Psoas muscle (tissue), 8 donors: Measurements from ENCODE around the gene AQP2. TPM values are rescaled to one million over a fixed set of nuclear protein-coding genes. Genes with fewer than 3 reads are reported as not detected.

ENCODE experiments used
- ATAC-seq, 4 donors: fragments of 200-7000 bp; cut with Tn5 transposase; one replicate each; pipeline ENCODE4 v1.9.1; 2020; ENCODE audit warnings: moderate library complexity in 3 of 4, mild to moderate bottlenecking in 2 of 4
- DNase-seq, 2 donors: peaks; one replicate each; pipeline ENCODE4 v3.0.0-alpha.2; 2020
- H3K27ac ChIP-seq: fragments of 200-600 bp; one replicate; pipeline ENCODE4 v1.8.0; 2022
- H3K27me3 ChIP-seq, 3 donors: fragments of 200-600 bp in 1 of 3; one replicate each; pipeline versions ENCODE4 v1.6.1 to v1.8.0; 2013 to 2022; ENCODE audit warnings: low read length in 2 of 3, mild to moderate bottlenecking in 2 of 3, moderate library complexity in 1 of 3; ENCODE audit not compliant: insufficient read depth in 3 of 3
- H3K36me3 ChIP-seq, 2 donors: fragments of 200-600 bp in 1 of 2; one replicate each; pipeline versions ENCODE4 v1.6.1 to v1.8.0; 2013 to 2022; ENCODE audit warnings: low read depth in 1 of 2, mild to moderate bottlenecking in 1 of 2, moderate library complexity in 1 of 2; ENCODE audit not compliant: insufficient read depth in 1 of 2
- H3K4me1 ChIP-seq: fragments of 200-600 bp; one replicate; pipeline ENCODE4 v1.8.0; 2022
- H3K4me3 ChIP-seq: fragments of 200-600 bp; one replicate; pipeline ENCODE4 v1.8.0; 2022; ENCODE audit warnings: mild to moderate bottlenecking
- H3K9me3 ChIP-seq: fragments of 200-600 bp; one replicate; pipeline ENCODE4 v1.8.0; 2022
- CTCF ChIP-seq: fragments of 200-600 bp; IDR thresholded peaks from one replicate; pipeline ENCODE4 v1.8.0; 2022; ENCODE audit warnings: antibody characterized with exemption
- WGBS, 3 donors: extraction: QIAGEN DNeasy Blood & Tissue Kit; methylation state at CpG; one replicate each; pipeline versions ENCODE4 v1.1.6 to v1.1.7; 2013; 5-methylcytosine and 5-hydroxymethylcytosine counted together
- intact Hi-C, 2 donors: fragments of 100-400 bp; cut with DNase I; formaldehyde crosslinking; loops; one replicate each; pipeline versions ENCODE4 v1.11.0 to v1.14.2; 2022
- polyA plus RNA-seq, 3 donors: library from polyadenylated mRNA; stranded (reverse); fragments of 200-250 nt; gene quantifications; one replicate each; pipeline ENCODE4 v1.2.3, GENCODE V29; 2013
- total RNA-seq, 4 donors: library from RNA; stranded (reverse); fragmentation: NEBNext Ultra II Directional in 2 of 4; extraction: Animal tissue kit (Norgen Biotek cat#: 25700) in 2 of 4; gene quantifications; one replicate each; pipeline versions ENCODE4 v1.2.1 to v1.2.4, GENCODE V29; 2021 to 2023
- donor health status: healthy with polysubstance abuse.
- donor health status: DM: no; HTN: no; CAD: no; lungs with moderate emphysema.
- donor health status: Bipolar disorder and iron deficiency.
- donor health status: healthy.
- donor health status: DM: yes; HTN: yes; CAD: no.
- donor health status: DM: no; HTN: no; CAD: no.
- donor health status: DM: no; HTN: no; CAD: no.
- donor health status: DM: yes; HTN: yes; CAD: no.

AQP2 gene
- total and polyA plus RNA-seq, 7 donors = not detected

- Histone ChIP-seq H3K4me3 (peak overlapping the region; percentile 35), H3K27ac (no peak overlapping the region), H3K9me3 (no peaks in the 10 kb centered on the region), H3K27me3 (peaks cover 0 to 31% (median 8%) of the 10 kb centered on the region in 3 donors), H3K36me3 (no peaks in the 10 kb centered on the region), H3K4me1 (no peaks in the 10 kb centered on the region)
- intact Hi-C loops = no loop called here
- DNase-seq (peak in 1 of 2 donors; percentile 42), ATAC-seq (peak in 3 of 4 donors; percentile 11 to 13 (median 13))
- TF ChIP-seq CTCF = no peak
- 41 to 58% (median 47%) methylated on average over 12 of the region's 12 CpGs for WGBS, 3 donors
These were observed 47.2 kb upstream of the AQP2 start for GRCh38 chr12:49903351-49903699.

GRCh38 chr12:49903700-49904423 is 46.7 kb upstream of the AQP2 start, which contains the start of gene FAIM2:
Gene FAIM2, minus strand, starts transcription at chr12:49903900. Its CDS starts 108 bp downstream, at chr12:49903792.
- Histone ChIP-seq H3K27ac (no peak within 1 kb of the TSS), H3K9me3 (no peaks in the 10 kb centered on the region), H3K4me1 (no peaks in the 10 kb centered on the region), H3K36me3 (no peaks in the 10 kb centered on the region), H3K27me3 (peaks cover 0 to 31% (median 8%) of the 10 kb centered on the region in 3 donors), H3K4me3 (peak within 1 kb of the TSS; percentile 35)
- 5 to 11% (median 9%) methylated on average over 27 to 56 of the region's 56 CpGs for WGBS, 3 donors
- intact Hi-C loops = no loop called here
- DNase-seq = peak; percentile 68 to 71
- TF ChIP-seq CTCF = no peak
- ATAC-seq = peak; percentile 39 to 63 (median 57)

GRCh38 chr12:49904601-49905000 is 45.9 kb upstream of the AQP2 start:
- intact Hi-C loops = no loop called here
- no peaks in the 10 kb centered on the region for H3K4me1 ChIP-seq
- DNase-seq (peak in 1 of 2 donors; percentile 15), ATAC-seq (no peak)
- 80 to 83% (median 82%) methylated on average over 11 of the region's 11 CpGs for WGBS, 3 donors
- no peaks in the 10 kb centered on the region for H3K9me3 ChIP-seq
- H3K27ac ChIP-seq = no peak overlapping the region
- no peak for TF ChIP-seq CTCF
- H3K27me3 ChIP-seq = peaks cover 0 to 31% (median 8%) of the 10 kb centered on the region in 3 donors
- H3K4me3 ChIP-seq = no peak overlapping the region
- no peaks in the 10 kb centered on the region for H3K36me3 ChIP-seq

- peaks cover 0 to 31% (median 8%) of the 10 kb centered on the region in 3 donors for H3K27me3 ChIP-seq
These were observed 44.7 kb upstream of the AQP2 start for GRCh38 chr12:49905718-49906314.

More at GRCh38 chr12:49905718-49906314, 44.7 kb upstream of the AQP2 start:
- H3K4me3 ChIP-seq = no peak overlapping the region
- H3K4me1 ChIP-seq = no peaks in the 10 kb centered on the region
- ATAC-seq (no peak), DNase-seq (no peak)
- H3K9me3 ChIP-seq = no peaks in the 10 kb centered on the region
- H3K36me3 ChIP-seq = no peaks in the 10 kb centered on the region
- TF ChIP-seq CTCF = no peak
- intact Hi-C loops = no loop called here
- no peak overlapping the region for H3K27ac ChIP-seq
- 94 to 98% (median 95%) methylated on average over 7 of the region's 7 CpGs for WGBS, 3 donors
